ENCODE data around the gene GDPD3. TPM values are rescaled to one million over a fixed set of nuclear protein-coding genes. Genes with fewer than 3 reads are reported as not detected.

The GDPD3 gene
- total and polyA plus RNA-seq, 2 of the 13 experiments (the other 11 are each of a cell fraction or from before 2014, with no cell fraction given): 18.7 to 20.6 TPM

- TF ChIP-seq GMEB1 (CRISPR knock-in tag; IDR thresholded peaks at IDR 0.05; ENCODE audit: borderline replicate concordance) (no peak), CBX5 (CRISPR knock-in tag; IDR thresholded peaks at IDR 0.05; ENCODE audit: borderline replicate concordance) (no peak), KLF12 (CRISPR knock-in tag; IDR thresholded peaks at IDR 0.05; ENCODE audit: borderline replicate concordance) (no peak), ZNF10 (CRISPR knock-in tag; IDR thresholded peaks at IDR 0.05; ENCODE audit: borderline replicate concordance, low read depth) (no peak), ZNF670 (CRISPR knock-in tag; IDR thresholded peaks at IDR 0.05; ENCODE audit: borderline replicate concordance) (0 out of 2 replicates have a peak, but pooled peaks have one; percentile 21), ZXDC (CRISPR knock-in tag; IDR thresholded peaks at IDR 0.05) (no peak), CEBPB (IDR thresholded peaks at IDR 0.05; ENCODE audit: borderline replicate concordance, low read depth, low read length) (peak; percentile 27; the same call in 1 of the 2 replicates), PAXIP1 (CRISPR knock-in tag; conservative IDR thresholded peaks at IDR 0.05) (peak; percentile 55; the same call in 1 of the 2 replicates), ZMYM3 (CRISPR knock-in tag; IDR thresholded peaks at IDR 0.05) (peak; percentile 8; the same call in 1 of the 2 replicates)
Measured at GRCh38 chr16:30141750-30142149, 28.4 kb upstream of the GDPD3 start (continued).

All from HepG2 (cell line).